Measurements from ENCODE around the gene XPR1.
"Not testable (repeated sequence)": the region's sequence is repeated elsewhere in the genome, so short reads cannot be mapped to it uniquely, and the experiment has no call there.

Gene XPR1

GRCh38 chr1:180842491-180843275 lies 210.9 kb downstream of the XPR1 start:
- no peak for DNase-seq

- DNase-seq = no peak
These were observed 213.5 kb downstream of the XPR1 start for GRCh38 chr1:180845352-180845751.

- no peak for DNase-seq
These were observed 216.4 kb downstream of the XPR1 start for GRCh38 chr1:180848191-180848590.

GRCh38 chr1:180849031-180849775 lies 217.4 kb downstream of the XPR1 start:
- no peak for DNase-seq

- no peak for DNase-seq
These were observed 220.4 kb downstream of the XPR1 start for GRCh38 chr1:180851995-180852887.

GRCh38 chr1:180854001-180854400 lies 222.2 kb downstream of the XPR1 start:
- no peak for DNase-seq

GRCh38 chr1:180854456-180854855 lies 222.6 kb downstream of the XPR1 start:
- no peak for DNase-seq

GRCh38 chr1:180857947-180858725 lies 226.3 kb downstream of the XPR1 start:
- DNase-seq = not testable (repeated sequence)

GRCh38 chr1:180859306-180859705 lies 227.5 kb downstream of the XPR1 start:
- no peak for DNase-seq

- DNase-seq = no peak
These were observed 228.7 kb downstream of the XPR1 start for GRCh38 chr1:180860535-180860934.

GRCh38 chr1:180862305-180862704 lies 230.5 kb downstream of the XPR1 start:
- no peak for DNase-seq

GRCh38 chr1:180863158-180863775 lies 231.4 kb downstream of the XPR1 start:
- DNase-seq = peak; percentile 70

GRCh38 chr1:180881806-180882509 lies 250.1 kb downstream of the XPR1 start:
- peak; percentile 56 for DNase-seq

GRCh38 chr1:180884588-180885300 lies 252.9 kb downstream of the XPR1 start:
- DNase-seq = no peak

GRCh38 chr1:180886338-180886737 lies 254.5 kb downstream of the XPR1 start:
- no peak for DNase-seq

- DNase-seq = no peak
These were observed 256.0 kb downstream of the XPR1 start for GRCh38 chr1:180887841-180888240.

- no peak for DNase-seq
These were observed 257.0 kb downstream of the XPR1 start for GRCh38 chr1:180888870-180889269.

GRCh38 chr1:180889325-180889724 lies 257.5 kb downstream of the XPR1 start:
- DNase-seq = no peak

- DNase-seq = no peak
These were observed 260.4 kb downstream of the XPR1 start for GRCh38 chr1:180892272-180892671.

GRCh38 chr1:180892675-180893074 lies 260.9 kb downstream of the XPR1 start:
- no peak for DNase-seq
